K562 (cell line): ENCODE data around the gene LRRC41. TPM values are rescaled to one million over a fixed set of nuclear protein-coding genes. Genes with fewer than 3 reads are reported as not detected.

ENCODE experiments used
- CBX1 ChIP-seq: sonication (generic); IDR thresholded peaks from 2 replicates; pipeline ENCODE4 v1.6.1; 2016; ENCODE audit warnings: antibody characterized with exemption, low read depth, mild to moderate bottlenecking
- FOXA3 ChIP-seq, 2 experiments: fragments of 450-650 bp in 1 of 2; sonication (generic) in 1 of 2; formaldehyde crosslinking; IDR thresholded peaks in 1 of 2; conservative IDR thresholded peaks in 1 of 2; 2 replicates each; pipeline versions ENCODE4 v1.4.0 to v1.8.0; 2020 to 2022; ENCODE audit warnings: mild to moderate bottlenecking in 2 of 2, missing genetic modification reagents in 1 of 2
- KAT2B ChIP-seq: IDR thresholded peaks from one replicate; pipeline ENCODE4 v1.6.1; 2012; ENCODE audit warnings: low read depth, mild to moderate bottlenecking, control low read depth, inconsistent platforms, low read length, moderate library complexity
- MLX ChIP-seq, 2 experiments: fragments of 450-650 bp in 1 of 2; sonication (generic) in 1 of 2; formaldehyde crosslinking; conservative IDR thresholded peaks; 2 replicates each; pipeline versions ENCODE4 v1.4.0 to v1.8.1; 2020 to 2022; ENCODE audit warnings: mild to moderate bottlenecking in 1 of 2, missing genetic modification reagents in 1 of 2
- NFRKB ChIP-seq: fragments of 450-650 bp; IDR thresholded peaks from 2 replicates; pipeline ENCODE4 v1.6.1; 2016; ENCODE audit warnings: low read depth
- NR2C1 ChIP-seq, 2 experiments: fragments of 450-650 bp; IDR thresholded peaks; 2 replicates each; pipeline ENCODE4 v1.6.1; 2017; ENCODE audit warnings: mild to moderate bottlenecking in 2 of 2, antibody characterized with exemption in 1 of 2, inconsistent platforms in 1 of 2, missing compliant biosample characterization in 1 of 2, missing genetic modification characterization in 1 of 2
- PPARD ChIP-seq: fragments of 250-450 bp; sonication (Bioruptor Pico); IDR thresholded peaks from 2 replicates; pipeline ENCODE4 v1.8.0; 2022; ENCODE audit warnings: inconsistent platforms, mild to moderate bottlenecking, moderate library complexity
- RBM14 ChIP-seq: fragments of 200-400 bp; formaldehyde crosslinking; IDR thresholded peaks from 2 replicates; pipeline ENCODE4 v1.6.1; 2018; ENCODE audit warnings: low read depth, mild to moderate bottlenecking, low read length, moderate library complexity, borderline replicate concordance; ENCODE audit not compliant: insufficient read depth
- RBM39 ChIP-seq: fragments of 200-400 bp; formaldehyde crosslinking; optimal IDR thresholded peaks from 2 replicates; pipeline ENCODE3; 2018; ENCODE audit warnings: low read depth, low read length
- TAL1 ChIP-seq: fragments of 450-650 bp; IDR thresholded peaks from 2 replicates; pipeline ENCODE4 v1.6.1; 2016; ENCODE audit warnings: mild to moderate bottlenecking
- U2AF2 ChIP-seq: fragments of 200-400 bp; formaldehyde crosslinking; optimal IDR thresholded peaks from 2 replicates; pipeline ENCODE3; 2017; ENCODE audit warnings: low read depth, mild to moderate bottlenecking, low read length
- ZBED1 ChIP-seq: IDR thresholded peaks from 2 replicates; pipeline ENCODE4 v1.6.1; 2014
- ZBTB1 ChIP-seq: sonication (generic); formaldehyde crosslinking; IDR thresholded peaks from 2 replicates; pipeline ENCODE4 v1.8.1; 2023; ENCODE audit warnings: missing genetic modification reagents, low read depth, mild to moderate bottlenecking, borderline replicate concordance
- ZFP36 ChIP-seq: fragments of 150-350 bp; IDR thresholded peaks from 2 replicates; pipeline ENCODE4 v1.6.1; 2018; ENCODE audit warnings: low read length, low read depth; ENCODE audit not compliant: partially characterized antibody
- ZNF184 ChIP-seq: sonication (generic); formaldehyde crosslinking; IDR thresholded peaks from 2 replicates; pipeline ENCODE4 v1.5.0; 2020; ENCODE audit warnings: missing genetic modification reagents
- ZNF696 ChIP-seq: fragments of 250-450 bp; sonication (Bioruptor Pico); conservative IDR thresholded peaks from 2 replicates; pipeline ENCODE4 v1.4.0; 2020; ENCODE audit warnings: mild to moderate bottlenecking, moderate library complexity
- polyA plus RNA-seq, 8 experiments: library from polyadenylated mRNA; depleted of rRNA in 4 of 8; stranded (reverse) in 5 of 8; unstranded in 3 of 8; fragments of >200 nt; fragmentation: Nextera tagmentation in 2 of 8; fragmentation: Illumina TruSeq in 1 of 8; extraction: Ambion mirVana in 2 of 8; extraction: Trizol in 1 of 8; gene quantifications; 2 replicates each; pipeline versions ENCODE4 v1.2.1 to v1.2.3, GENCODE V29; 2011 to 2014; ENCODE audit warnings: inconsistent platforms in 1 of 8, missing spikeins in 1 of 8
- total RNA-seq, 7 experiments: library from RNA; depleted of rRNA in 6 of 7; stranded (reverse); fragments of >200 nt in 6 of 7; fragmentation: Illumina TruSeq in 2 of 7; extraction: Trizol in 2 of 7; gene quantifications; 2 replicates each; pipeline versions ENCODE4 v1.2.1 to v1.2.3, GENCODE V29; 2011 to 2021; ENCODE audit warnings: low replicate concordance in 1 of 7
- TF ChIP-seq, protein P1 (sequence below), 2 experiments: fragments of 450-650 bp; IDR thresholded peaks; 2 replicates each; pipeline ENCODE4 v1.6.1; 2018; ENCODE audit warnings: mild to moderate bottlenecking in 2 of 2, low read depth in 1 of 2; ENCODE audit not compliant: partially characterized antibody in 2 of 2
- TF ChIP-seq, protein P2 (sequence below): sonication (generic); formaldehyde crosslinking; IDR thresholded peaks from 2 replicates; pipeline ENCODE4 v1.8.0; 2022; ENCODE audit warnings: mild to moderate bottlenecking, low read depth, missing genetic modification reagents
- TF ChIP-seq, protein P3 (sequence below), 2 experiments: IDR thresholded peaks; 2 replicates each; pipeline ENCODE4 v1.6.1; 2012; ENCODE audit warnings: improper control_type of control experiment in 2 of 2, low read depth in 2 of 2, low read length in 2 of 2, borderline replicate concordance in 1 of 2

The LRRC41 gene
- total and polyA plus RNA-seq, 9 of the 15 experiments (the other 6 are each of a cell fraction or from before 2014, with no cell fraction given), result 10.5 to 64.7 (median 44.2) TPM

- TF ChIP-seq, protein P1, sequence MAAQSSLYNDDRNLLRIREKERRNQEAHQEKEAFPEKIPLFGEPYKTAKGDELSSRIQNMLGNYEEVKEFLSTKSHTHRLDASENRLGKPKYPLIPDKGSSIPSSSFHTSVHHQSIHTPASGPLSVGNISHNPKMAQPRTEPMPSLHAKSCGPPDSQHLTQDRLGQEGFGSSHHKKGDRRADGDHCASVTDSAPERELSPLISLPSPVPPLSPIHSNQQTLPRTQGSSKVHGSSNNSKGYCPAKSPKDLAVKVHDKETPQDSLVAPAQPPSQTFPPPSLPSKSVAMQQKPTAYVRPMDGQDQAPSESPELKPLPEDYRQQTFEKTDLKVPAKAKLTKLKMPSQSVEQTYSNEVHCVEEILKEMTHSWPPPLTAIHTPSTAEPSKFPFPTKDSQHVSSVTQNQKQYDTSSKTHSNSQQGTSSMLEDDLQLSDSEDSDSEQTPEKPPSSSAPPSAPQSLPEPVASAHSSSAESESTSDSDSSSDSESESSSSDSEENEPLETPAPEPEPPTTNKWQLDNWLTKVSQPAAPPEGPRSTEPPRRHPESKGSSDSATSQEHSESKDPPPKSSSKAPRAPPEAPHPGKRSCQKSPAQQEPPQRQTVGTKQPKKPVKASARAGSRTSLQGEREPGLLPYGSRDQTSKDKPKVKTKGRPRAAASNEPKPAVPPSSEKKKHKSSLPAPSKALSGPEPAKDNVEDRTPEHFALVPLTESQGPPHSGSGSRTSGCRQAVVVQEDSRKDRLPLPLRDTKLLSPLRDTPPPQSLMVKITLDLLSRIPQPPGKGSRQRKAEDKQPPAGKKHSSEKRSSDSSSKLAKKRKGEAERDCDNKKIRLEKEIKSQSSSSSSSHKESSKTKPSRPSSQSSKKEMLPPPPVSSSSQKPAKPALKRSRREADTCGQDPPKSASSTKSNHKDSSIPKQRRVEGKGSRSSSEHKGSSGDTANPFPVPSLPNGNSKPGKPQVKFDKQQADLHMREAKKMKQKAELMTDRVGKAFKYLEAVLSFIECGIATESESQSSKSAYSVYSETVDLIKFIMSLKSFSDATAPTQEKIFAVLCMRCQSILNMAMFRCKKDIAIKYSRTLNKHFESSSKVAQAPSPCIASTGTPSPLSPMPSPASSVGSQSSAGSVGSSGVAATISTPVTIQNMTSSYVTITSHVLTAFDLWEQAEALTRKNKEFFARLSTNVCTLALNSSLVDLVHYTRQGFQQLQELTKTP (IDR thresholded peaks at IDR 0.05; ENCODE audit: low read depth in 1 of 2, partially characterized antibody in 2 of 2), result peak in 1 of 2 experiments; percentile 45
- TF ChIP-seq ZNF184 (CRISPR knock-in tag) (no peak), KAT2B (no peak), RBM14 (no peak), NFRKB (peak; percentile 43; the same call in 1 of the 2 replicates), NR2C1 (IDR thresholded peaks at IDR 0.05) (peak; percentile 88), NR2C1 (tag; IDR thresholded peaks at IDR 0.05) (peak; percentile 92), RBM39 (no peak), ZNF696 (CRISPR knock-in tag) (no peak), ZBED1 (no peak), TAL1 (no peak), PPARD (no peak), FOXA3 (CRISPR knock-in tag; conservative IDR thresholded peaks at IDR 0.05 in 1 of 2, IDR thresholded peaks at IDR 0.05 in 1 of 2) (no peak), MLX (CRISPR knock-in tag; conservative IDR thresholded peaks at IDR 0.05) (no peak), ZFP36 (no peak), U2AF2 (no peak), ZBTB1 (CRISPR knock-in tag) (0 out of 2 replicates have a peak, but pooled peaks have one; percentile 12), CBX1 (no peak)
- TF ChIP-seq, protein P2, sequence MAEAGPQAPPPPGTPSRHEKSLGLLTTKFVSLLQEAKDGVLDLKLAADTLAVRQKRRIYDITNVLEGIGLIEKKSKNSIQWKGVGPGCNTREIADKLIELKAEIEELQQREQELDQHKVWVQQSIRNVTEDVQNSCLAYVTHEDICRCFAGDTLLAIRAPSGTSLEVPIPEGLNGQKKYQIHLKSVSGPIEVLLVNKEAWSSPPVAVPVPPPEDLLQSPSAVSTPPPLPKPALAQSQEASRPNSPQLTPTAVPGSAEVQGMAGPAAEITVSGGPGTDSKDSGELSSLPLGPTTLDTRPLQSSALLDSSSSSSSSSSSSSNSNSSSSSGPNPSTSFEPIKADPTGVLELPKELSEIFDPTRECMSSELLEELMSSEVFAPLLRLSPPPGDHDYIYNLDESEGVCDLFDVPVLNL (CRISPR knock-in tag), result peak; percentile 100
- TF ChIP-seq, protein P3, sequence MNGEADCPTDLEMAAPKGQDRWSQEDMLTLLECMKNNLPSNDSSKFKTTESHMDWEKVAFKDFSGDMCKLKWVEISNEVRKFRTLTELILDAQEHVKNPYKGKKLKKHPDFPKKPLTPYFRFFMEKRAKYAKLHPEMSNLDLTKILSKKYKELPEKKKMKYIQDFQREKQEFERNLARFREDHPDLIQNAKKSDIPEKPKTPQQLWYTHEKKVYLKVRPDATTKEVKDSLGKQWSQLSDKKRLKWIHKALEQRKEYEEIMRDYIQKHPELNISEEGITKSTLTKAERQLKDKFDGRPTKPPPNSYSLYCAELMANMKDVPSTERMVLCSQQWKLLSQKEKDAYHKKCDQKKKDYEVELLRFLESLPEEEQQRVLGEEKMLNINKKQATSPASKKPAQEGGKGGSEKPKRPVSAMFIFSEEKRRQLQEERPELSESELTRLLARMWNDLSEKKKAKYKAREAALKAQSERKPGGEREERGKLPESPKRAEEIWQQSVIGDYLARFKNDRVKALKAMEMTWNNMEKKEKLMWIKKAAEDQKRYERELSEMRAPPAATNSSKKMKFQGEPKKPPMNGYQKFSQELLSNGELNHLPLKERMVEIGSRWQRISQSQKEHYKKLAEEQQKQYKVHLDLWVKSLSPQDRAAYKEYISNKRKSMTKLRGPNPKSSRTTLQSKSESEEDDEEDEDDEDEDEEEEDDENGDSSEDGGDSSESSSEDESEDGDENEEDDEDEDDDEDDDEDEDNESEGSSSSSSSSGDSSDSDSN (IDR thresholded peaks at IDR 0.05; ENCODE audit: borderline replicate concordance in 1 of 2, low read depth in 2 of 2, low read length in 2 of 2), result no peak
These were observed 55.8 kb downstream of the LRRC41 start, which contains the start of gene RAD54L (continued) for GRCh38 chr1:46247436-46248121.
